ENCODE data around the gene MCUR1. TPM values are rescaled to one million over a fixed set of nuclear protein-coding genes. Genes with fewer than 3 reads are reported as not detected.
"Not testable (repeated sequence)": the region's sequence is repeated elsewhere in the genome, so short reads cannot be mapped to it uniquely, and the experiment has no call there.

MCUR1 gene, protein sequence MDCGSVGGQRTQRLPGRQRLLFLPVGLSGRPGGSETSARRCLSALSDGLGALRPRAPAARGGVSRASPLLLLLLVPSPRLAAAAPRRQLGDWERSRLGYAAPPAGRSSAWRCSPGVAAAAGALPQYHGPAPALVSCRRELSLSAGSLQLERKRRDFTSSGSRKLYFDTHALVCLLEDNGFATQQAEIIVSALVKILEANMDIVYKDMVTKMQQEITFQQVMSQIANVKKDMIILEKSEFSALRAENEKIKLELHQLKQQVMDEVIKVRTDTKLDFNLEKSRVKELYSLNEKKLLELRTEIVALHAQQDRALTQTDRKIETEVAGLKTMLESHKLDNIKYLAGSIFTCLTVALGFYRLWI
- total RNA-seq, result 10 to 100 TPM; 33.8 to 38.6 TPM
- 19.4 TPM for polyA plus RNA-seq (2013, experiment 1 of 2)
- polyA plus RNA-seq (2013, experiment 2 of 2), result 30.3 TPM
- long read RNA-seq, experiment 1, full-length matches to known transcripts, result 25 of 41 reads
- long read RNA-seq, experiment 1, partial matches to known transcripts, result 6 of 41 reads
- long read RNA-seq, experiment 1, other reads (novel, unspliced or antisense), result 10 of 41 reads
- long read RNA-seq, experiment 2, full-length matches to known transcripts, result 44 of 61 reads
- long read RNA-seq, experiment 2, partial matches to known transcripts, result 7 of 61 reads
- long read RNA-seq, experiment 2, other reads (novel, unspliced or antisense), result 10 of 61 reads
- long read RNA-seq, experiment 3, full-length matches to known transcripts, result 53 of 66 reads
- long read RNA-seq, experiment 3, partial matches to known transcripts, result 3 of 66 reads
- long read RNA-seq, experiment 3, other reads (novel, unspliced or antisense), result 10 of 66 reads
- long read RNA-seq, experiment 4, partial matches to known transcripts, result 0 of 1 reads
- long read RNA-seq, experiment 4, other reads (novel, unspliced or antisense), result 1 of 1 reads

DNA sequence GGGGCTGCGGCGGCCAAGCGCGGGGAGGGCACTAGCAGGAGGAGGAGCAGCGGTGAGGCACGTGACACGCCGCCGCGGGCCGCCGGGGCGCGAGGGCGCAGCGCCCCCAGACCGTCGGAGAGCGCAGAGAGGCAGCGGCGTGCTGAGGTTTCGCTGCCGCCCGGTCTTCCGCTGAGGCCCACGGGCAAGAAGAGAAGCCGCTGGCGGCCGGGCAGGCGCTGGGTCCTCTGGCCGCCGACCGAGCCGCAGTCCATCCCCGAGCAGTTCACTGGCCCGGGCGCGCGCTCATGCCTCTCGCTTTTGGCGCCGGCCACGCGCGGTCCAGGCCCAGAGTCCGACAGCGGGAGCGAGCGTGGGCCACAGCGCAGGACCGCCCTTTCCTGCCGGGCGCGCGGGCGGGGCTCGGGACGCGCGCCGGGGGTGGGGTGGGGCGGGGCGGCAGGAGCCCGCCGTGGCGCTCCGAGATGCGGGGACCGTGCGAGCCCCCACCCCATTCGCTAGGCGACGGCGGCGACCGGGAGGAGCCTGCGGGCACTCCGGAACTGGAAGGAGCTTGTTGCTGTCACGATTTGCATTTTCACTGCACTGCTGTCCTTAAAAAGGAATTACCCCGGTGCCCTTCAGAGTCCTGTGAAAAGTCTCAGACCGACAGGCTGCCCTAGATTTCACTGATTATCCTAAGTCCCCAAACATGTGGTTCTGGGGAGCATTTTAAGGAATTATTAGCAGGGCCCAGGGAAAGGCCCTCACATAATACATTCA lies at the start of gene MCUR1:
MCUR1 (minus strand) TSS at position 382 of the 762 bp plus-strand sequence; CDS start at position 254, 128 bp downstream.
- H3K36me3 Mint-ChIP-seq (ENCODE audit: low read depth), result peaks cover 8% of the 10 kb centered on the region
- TF ChIP-seq, protein P1, sequence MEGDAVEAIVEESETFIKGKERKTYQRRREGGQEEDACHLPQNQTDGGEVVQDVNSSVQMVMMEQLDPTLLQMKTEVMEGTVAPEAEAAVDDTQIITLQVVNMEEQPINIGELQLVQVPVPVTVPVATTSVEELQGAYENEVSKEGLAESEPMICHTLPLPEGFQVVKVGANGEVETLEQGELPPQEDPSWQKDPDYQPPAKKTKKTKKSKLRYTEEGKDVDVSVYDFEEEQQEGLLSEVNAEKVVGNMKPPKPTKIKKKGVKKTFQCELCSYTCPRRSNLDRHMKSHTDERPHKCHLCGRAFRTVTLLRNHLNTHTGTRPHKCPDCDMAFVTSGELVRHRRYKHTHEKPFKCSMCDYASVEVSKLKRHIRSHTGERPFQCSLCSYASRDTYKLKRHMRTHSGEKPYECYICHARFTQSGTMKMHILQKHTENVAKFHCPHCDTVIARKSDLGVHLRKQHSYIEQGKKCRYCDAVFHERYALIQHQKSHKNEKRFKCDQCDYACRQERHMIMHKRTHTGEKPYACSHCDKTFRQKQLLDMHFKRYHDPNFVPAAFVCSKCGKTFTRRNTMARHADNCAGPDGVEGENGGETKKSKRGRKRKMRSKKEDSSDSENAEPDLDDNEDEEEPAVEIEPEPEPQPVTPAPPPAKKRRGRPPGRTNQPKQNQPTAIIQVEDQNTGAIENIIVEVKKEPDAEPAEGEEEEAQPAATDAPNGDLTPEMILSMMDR (conservative IDR thresholded peaks at IDR 0.05), result peak; percentile 42
- 0 to 2% methylated on average over 26 to 81 of the region's 81 CpGs for WGBS, 2 experiments (ENCODE audit: insufficient coverage in 1 of 2, insufficient read length in 1 of 2)
- Histone ChIP-seq H3K9ac (ENCODE audit: extremely low read depth, low read length, poor library complexity, severe bottlenecking) (peak within 1 kb of the TSS; percentile 85), H3K36me3 (ENCODE audit: control insufficient read depth, insufficient read depth, low read length) (peaks cover 2% of the 10 kb centered on the region), H3K4me1 (ENCODE audit: control insufficient read depth, insufficient read depth, low read length) (peaks cover 3% of the 10 kb centered on the region), H3K27me3 (ENCODE audit: control insufficient read depth, insufficient read depth, low read length, poor library complexity, severe bottlenecking) (no peaks in the 10 kb centered on the region), H3K9me3 (ENCODE audit: control insufficient read depth, low read length) (no peaks in the 10 kb centered on the region), H3K27ac (ENCODE audit: low read depth, low read length) (peak within 1 kb of the TSS; percentile 91), H3K4me3 (ENCODE audit: low read length) (peak within 1 kb of the TSS; percentile 92)
- H3K9me3 Mint-ChIP-seq, result no peaks in the 10 kb centered on the region
- H3K27ac Mint-ChIP-seq, result peak within 1 kb of the TSS; percentile 89
- no peaks in the 10 kb centered on the region for H3K27me3 Mint-ChIP-seq (ENCODE audit: insufficient read depth)
- peaks cover 15% of the 10 kb centered on the region for H3K4me1 Mint-ChIP-seq
- DNase-seq, result peak; percentile 92
- H3K4me3 Mint-ChIP-seq, result peak within 1 kb of the TSS; percentile 81

DNA sequence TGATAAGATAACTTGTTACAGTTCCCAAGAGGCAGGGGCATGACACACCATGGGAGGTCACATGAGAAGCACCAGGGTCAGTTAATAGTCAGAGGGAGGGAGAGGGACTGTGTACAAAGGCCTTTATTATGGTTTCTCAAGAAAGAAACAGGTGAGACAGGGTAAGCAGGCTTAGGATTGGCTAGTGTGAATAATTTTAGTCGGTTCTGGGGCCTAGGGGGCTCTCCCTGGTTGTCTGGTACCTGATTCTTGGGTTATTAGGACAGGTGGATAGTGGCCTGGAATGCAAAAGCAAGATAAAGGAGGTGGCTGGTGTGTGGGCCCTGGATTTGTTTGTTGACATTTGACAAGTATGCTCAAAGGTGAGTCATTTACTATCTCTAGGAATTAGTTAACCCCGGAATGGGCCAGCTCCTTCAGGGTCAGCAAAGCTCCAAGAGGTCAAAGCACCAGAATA lies 49.4 kb upstream of the MCUR1 start:
- Mint-ChIP-seq H3K27me3 (ENCODE audit: insufficient read depth) (peaks cover 14% of the 10 kb centered on the region), H3K36me3 (ENCODE audit: low read depth) (no peaks in the 10 kb centered on the region), H3K4me1 (peaks cover 13% of the 10 kb centered on the region), H3K27ac (peak overlapping the region; percentile 63), H3K4me3 (no peak overlapping the region), H3K9me3 (peaks cover 21% of the 10 kb centered on the region)
- Histone ChIP-seq H3K9ac (ENCODE audit: extremely low read depth, low read length, poor library complexity, severe bottlenecking) (no peak overlapping the region), H3K4me3 (ENCODE audit: low read length) (no peak overlapping the region), H3K36me3 (ENCODE audit: control insufficient read depth, insufficient read depth, low read length) (no peaks in the 10 kb centered on the region), H3K27me3 (ENCODE audit: control insufficient read depth, insufficient read depth, low read length, poor library complexity, severe bottlenecking) (peaks cover 6% of the 10 kb centered on the region), H3K27ac (ENCODE audit: low read depth, low read length) (no peak overlapping the region), H3K4me1 (ENCODE audit: control insufficient read depth, insufficient read depth, low read length) (no peaks in the 10 kb centered on the region), H3K9me3 (ENCODE audit: control insufficient read depth, low read length) (peaks cover 29% of the 10 kb centered on the region)
- 45% methylated on average over 2 of the region's 2 CpGs; no CpG with 5 or more reads in 1 of the 2 experiments for WGBS, 2 experiments (ENCODE audit: insufficient coverage in 1 of 2, insufficient read length in 1 of 2)
- TF ChIP-seq, protein P1 (conservative IDR thresholded peaks at IDR 0.05), result no peak
- peak; percentile 74 for DNase-seq

DNA sequence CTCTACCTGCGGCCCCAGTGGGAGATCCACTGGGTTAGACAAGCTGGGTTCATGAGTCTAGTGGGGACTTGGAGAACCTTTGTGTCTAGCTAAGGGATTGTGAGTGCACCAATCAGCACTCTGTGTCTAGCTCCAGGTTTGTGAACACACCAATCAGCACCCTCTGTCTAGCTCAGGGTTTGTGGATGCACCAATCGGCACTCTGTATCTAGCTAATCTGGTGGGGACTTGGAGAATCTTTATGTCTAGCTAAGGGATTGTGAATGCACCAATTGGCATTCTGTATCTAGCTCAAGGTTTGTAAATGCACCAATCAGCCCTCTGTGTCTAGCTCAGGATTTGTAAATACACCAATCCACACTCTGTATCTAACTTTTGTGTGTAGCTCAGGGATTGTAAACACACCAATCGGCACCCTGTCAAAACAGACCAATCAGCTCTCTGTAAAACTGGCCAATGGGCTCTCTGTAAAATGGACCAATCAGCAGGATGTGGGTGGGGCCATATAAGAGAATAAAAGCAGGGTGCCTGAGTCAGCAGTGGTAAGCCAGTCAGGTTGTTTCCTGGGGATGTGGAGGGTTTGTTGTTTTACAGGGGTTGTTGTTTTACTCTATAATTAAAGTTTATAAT lies 46.3 kb upstream of the MCUR1 start:
- not testable (repeated sequence) for H3K27me3 ChIP-seq (ENCODE audit: control insufficient read depth, insufficient read depth, low read length, poor library complexity, severe bottlenecking); H3K27ac Mint-ChIP-seq; H3K36me3 ChIP-seq (ENCODE audit: control insufficient read depth, insufficient read depth, low read length); H3K4me3 ChIP-seq (ENCODE audit: low read length); H3K9ac ChIP-seq (ENCODE audit: extremely low read depth, low read length, poor library complexity, severe bottlenecking); H3K27ac ChIP-seq (ENCODE audit: low read depth, low read length); H3K4me1 ChIP-seq (ENCODE audit: control insufficient read depth, insufficient read depth, low read length); DNase-seq; H3K36me3 Mint-ChIP-seq (ENCODE audit: low read depth)
- H3K4me1 Mint-ChIP-seq, result peaks cover 13% of the 10 kb centered on the region
- whole genome bisulfite sequencing, 2 experiments (ENCODE audit: insufficient coverage in 1 of 2, insufficient read length in 1 of 2), result 86 to 97% methylated on average over 3 of the region's 3 CpGs
- peaks cover 30% of the 10 kb centered on the region for H3K9me3 ChIP-seq (ENCODE audit: control insufficient read depth, low read length)
- peak overlapping the region; percentile 51 for H3K4me3 Mint-ChIP-seq
- peaks cover 21% of the 10 kb centered on the region for H3K9me3 Mint-ChIP-seq
- H3K27me3 Mint-ChIP-seq (ENCODE audit: insufficient read depth), result peaks cover 16% of the 10 kb centered on the region

All from endodermal cell (in vitro differentiated cells).